Subcutaneous abdominal adipose tissue (tissue), 5 donors: Measurements from ENCODE around the gene DYSF.

Source experiments
- H3K27ac ChIP-seq: one replicate; pipeline ENCODE4 v1.7.0; 2013; ENCODE audit warnings: low read depth, mild to moderate bottlenecking, inconsistent platforms, low read length, moderate library complexity
- H3K27me3 ChIP-seq, 5 donors: one replicate each; pipeline ENCODE4 v1.7.0; 2013; ENCODE audit warnings: low read length in 5 of 5, inconsistent platforms in 1 of 5; ENCODE audit not compliant: control insufficient read depth in 5 of 5, insufficient read depth in 4 of 5
- H3K36me3 ChIP-seq, 5 donors: one replicate each; pipeline ENCODE4 v1.7.0; 2013; ENCODE audit warnings: low read length in 5 of 5; ENCODE audit not compliant: control insufficient read depth in 5 of 5, insufficient read depth in 5 of 5
- H3K4me1 ChIP-seq, 5 donors: one replicate each; pipeline ENCODE4 v1.7.0; 2013; ENCODE audit warnings: low read length in 5 of 5, mild to moderate bottlenecking in 3 of 5, moderate library complexity in 1 of 5; ENCODE audit not compliant: control insufficient read depth in 5 of 5, insufficient read depth in 5 of 5
- H3K4me3 ChIP-seq, 5 donors: one replicate each; pipeline ENCODE4 v1.7.0; 2013; ENCODE audit warnings: low read length in 5 of 5, low read depth in 1 of 5
- H3K9ac ChIP-seq, 5 donors: one replicate each; pipeline ENCODE4 v1.7.0; 2013; ENCODE audit warnings: low read length in 5 of 5, mild to moderate bottlenecking in 4 of 5, moderate library complexity in 3 of 5
- H3K9me3 ChIP-seq, 5 donors: one replicate each; pipeline ENCODE4 v1.7.0; 2013; ENCODE audit warnings: low read length in 5 of 5; ENCODE audit not compliant: control insufficient read depth in 5 of 5
- donor health status: healthy.
- donor health status: healthy.
- donor health status: healthy.
- donor health status: healthy.
- donor health status: healthy.

Gene DYSF

DNA sequence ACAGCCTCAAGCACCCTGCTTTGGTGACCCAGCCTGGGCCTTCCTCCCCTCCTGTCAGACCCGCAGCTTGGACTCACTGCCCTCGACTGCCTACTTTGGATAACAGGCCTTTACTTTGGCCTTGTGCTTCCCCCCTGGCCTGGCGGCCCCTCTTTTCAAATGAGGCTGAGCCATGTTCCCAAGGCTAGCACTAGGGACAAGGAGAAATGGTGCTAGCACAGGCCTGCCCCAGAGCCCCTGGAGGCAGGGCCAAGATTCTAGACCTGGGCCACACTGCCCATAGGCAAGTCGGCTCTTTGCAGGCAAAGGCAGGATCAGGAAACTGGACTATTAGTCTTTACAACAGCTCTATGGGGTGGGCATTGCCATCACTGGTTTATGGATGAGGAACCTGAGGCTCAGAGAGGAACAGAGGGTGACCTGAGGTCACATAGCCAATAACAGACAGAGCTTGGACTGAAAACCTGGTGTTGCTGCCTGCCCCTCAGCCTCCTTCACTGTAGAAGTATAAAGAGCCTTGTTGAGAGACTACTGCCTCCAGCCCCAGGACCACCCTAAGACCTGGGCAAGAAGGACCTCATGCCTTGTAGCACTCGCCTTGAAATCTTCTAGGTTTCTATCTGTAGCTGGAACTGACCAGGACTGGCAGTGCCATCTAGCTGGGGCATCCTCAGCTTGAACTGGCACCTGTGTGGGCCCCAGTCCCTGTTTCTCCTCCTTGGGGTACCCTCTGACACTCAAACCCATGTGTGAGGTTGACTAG lies 266.3 kb downstream of the DYSF start:
- peaks cover 14 to 61% (median 50%) of the 10 kb centered on the region in 5 donors for H3K4me1 ChIP-seq
- H3K9me3 ChIP-seq: peaks cover 0 to 4% (median under 1%) of the 10 kb centered on the region in 5 donors
- H3K27me3 ChIP-seq: no peaks in the 10 kb centered on the region
- H3K27ac ChIP-seq: peak overlapping the region; percentile 37
- peak overlapping the region in 1 of 5 donors; percentile 39 for H3K9ac ChIP-seq
- no peak overlapping the region for H3K4me3 ChIP-seq
- no peaks in the 10 kb centered on the region for H3K36me3 ChIP-seq

DNA sequence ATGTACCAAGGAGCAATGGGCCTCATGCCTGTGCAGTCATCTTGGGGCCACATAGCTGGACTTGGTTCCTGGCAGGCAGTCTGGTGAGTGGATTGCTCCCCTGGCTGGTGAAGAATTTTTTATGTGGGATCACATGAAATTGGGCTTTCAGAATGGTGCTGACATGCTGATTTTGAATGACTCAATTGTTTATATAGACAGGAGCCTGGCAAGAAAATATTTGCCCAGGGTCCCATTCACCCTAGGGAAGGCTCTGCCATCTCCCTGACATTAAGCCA lies 266.9 kb downstream of the DYSF start:
- Histone ChIP-seq H3K4me3 (no peak overlapping the region), H3K4me1 (peaks cover 14 to 61% (median 47%) of the 10 kb centered on the region in 5 donors), H3K27ac (peak overlapping the region; percentile 37)

DNA sequence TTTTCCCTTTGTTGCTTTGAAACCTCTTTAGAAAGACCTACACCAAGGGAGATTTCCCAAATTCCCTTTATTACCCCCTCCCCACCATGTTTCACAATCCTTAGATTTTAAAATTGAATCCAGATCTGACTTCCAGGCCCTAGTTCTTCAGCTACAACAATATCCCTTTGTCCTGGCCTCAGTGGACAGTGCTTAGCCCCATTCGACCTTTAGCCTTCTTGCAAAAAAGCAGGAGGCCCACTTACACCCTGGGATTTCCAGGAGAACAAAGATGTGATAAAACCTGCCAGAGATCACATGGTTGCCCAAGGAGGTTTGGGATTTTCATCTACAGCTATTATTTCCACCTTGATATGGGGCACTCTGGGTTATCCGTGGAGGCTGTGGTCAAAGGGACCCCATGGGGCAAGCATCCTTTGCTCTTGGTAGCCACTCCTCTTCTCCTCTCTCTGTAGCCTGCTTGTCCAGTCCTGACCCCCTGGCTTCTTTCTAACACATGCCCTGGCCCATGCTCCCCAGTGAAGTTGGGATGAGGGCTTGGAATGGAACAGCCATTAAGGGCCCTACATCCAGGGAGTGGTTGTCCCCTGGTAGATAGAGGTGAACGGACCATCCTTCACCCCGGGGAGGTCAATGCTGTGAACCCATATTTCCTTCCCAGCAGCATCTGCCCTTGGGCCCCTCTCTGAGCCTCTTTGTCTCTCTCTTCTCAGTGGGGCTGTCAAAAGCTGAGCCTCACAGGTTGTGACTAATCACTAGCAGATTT lies 267.4 kb downstream of the DYSF start:
- Histone ChIP-seq H3K9ac (no peak overlapping the region), H3K27me3 (no peaks in the 10 kb centered on the region), H3K4me1 (peaks cover 14 to 60% (median 43%) of the 10 kb centered on the region in 5 donors), H3K4me3 (no peak overlapping the region), H3K9me3 (peaks cover 6 to 11% (median 7%) of the 10 kb centered on the region in 5 donors), H3K36me3 (no peaks in the 10 kb centered on the region), H3K27ac (peak overlapping the region; percentile 63)

More for the DNA sequence above, 266.9 kb downstream of the DYSF start:
- Histone ChIP-seq H3K36me3 (no peaks in the 10 kb centered on the region), H3K9ac (peak overlapping the region in 1 of 5 donors; percentile 39), H3K27me3 (no peaks in the 10 kb centered on the region), H3K9me3 (peaks cover 3 to 9% (median 5%) of the 10 kb centered on the region in 5 donors)

DNA sequence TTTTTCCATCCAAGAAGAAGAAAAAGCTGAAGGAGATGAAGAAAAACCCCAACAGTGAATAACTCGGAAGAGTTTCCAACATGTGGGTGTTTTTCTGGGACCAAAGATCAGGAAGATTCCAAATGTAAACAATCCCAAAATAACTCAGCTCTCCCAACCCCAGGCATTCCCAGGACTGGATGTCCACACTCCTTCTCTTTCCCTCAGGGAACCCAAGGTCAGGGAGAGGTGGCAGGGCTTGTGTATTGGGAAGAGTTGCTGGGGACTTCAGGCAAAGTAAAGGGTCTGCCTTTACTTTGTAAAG lies 268.0 kb downstream of the DYSF start:
- H3K4me1 ChIP-seq: peaks cover 12 to 54% (median 38%) of the 10 kb centered on the region in 5 donors
- no peaks in the 10 kb centered on the region for H3K27me3 ChIP-seq
- H3K9me3 ChIP-seq: peaks cover 6 to 13% (median 7%) of the 10 kb centered on the region in 5 donors
- no peak overlapping the region for H3K4me3 ChIP-seq
- H3K36me3 ChIP-seq: no peaks in the 10 kb centered on the region
- peak overlapping the region; percentile 8 for H3K27ac ChIP-seq
- no peak overlapping the region for H3K9ac ChIP-seq

DNA sequence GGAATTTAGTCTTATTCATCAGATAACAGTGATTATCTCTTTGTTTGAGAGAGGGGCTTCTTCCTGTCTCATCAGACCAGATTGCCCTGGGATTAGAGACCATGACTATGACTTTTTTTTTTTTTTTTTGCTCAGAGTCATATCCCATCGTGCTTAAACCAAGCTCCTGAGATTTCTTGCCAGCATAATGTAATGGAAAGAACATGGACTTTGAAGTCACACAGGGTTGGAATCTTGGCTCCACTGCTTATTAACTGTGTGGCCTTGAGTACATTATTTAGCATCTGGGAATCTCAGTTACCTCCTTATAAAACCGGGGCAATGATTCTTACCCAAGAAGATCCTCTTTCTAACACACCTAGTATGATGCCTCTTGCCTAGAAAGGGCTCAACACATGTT lies 268.3 kb downstream of the DYSF start:
- Histone ChIP-seq H3K36me3 (no peaks in the 10 kb centered on the region), H3K4me3 (no peak overlapping the region), H3K9me3 (peaks cover 6 to 15% (median 7%) of the 10 kb centered on the region in 5 donors), H3K27me3 (no peaks in the 10 kb centered on the region), H3K9ac (no peak overlapping the region), H3K27ac (peak overlapping the region; percentile 8), H3K4me1 (peaks cover 8 to 51% (median 34%) of the 10 kb centered on the region in 5 donors)

DNA sequence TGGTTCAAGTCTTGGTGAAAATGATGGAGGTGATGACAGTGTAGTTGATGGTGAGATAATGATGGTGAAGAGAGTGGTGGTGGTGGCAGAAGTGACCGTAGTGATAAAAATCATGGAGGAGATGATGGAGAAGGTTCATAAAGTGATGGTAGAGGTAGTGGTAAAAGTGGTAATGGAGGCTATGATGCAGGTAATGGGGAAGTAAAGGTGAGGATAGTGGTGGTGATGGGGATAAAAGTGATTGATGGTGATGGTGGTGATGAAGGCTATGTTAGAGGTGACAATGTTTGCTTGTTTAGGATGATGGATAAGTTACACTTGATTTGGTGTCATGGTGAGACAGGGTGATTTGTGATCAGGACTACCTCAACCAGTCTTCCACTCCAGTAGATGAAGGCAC lies 268.9 kb downstream of the DYSF start:
- peaks cover 6 to 15% (median 7%) of the 10 kb centered on the region in 5 donors for H3K9me3 ChIP-seq
- H3K27ac ChIP-seq: peak overlapping the region; percentile 8
- no peaks in the 10 kb centered on the region for H3K36me3 ChIP-seq
- peaks cover 4 to 45% (median 28%) of the 10 kb centered on the region in 5 donors for H3K4me1 ChIP-seq
- H3K9ac ChIP-seq: no peak overlapping the region
- H3K4me3 ChIP-seq: no peak overlapping the region
- H3K27me3 ChIP-seq: no peaks in the 10 kb centered on the region

DNA sequence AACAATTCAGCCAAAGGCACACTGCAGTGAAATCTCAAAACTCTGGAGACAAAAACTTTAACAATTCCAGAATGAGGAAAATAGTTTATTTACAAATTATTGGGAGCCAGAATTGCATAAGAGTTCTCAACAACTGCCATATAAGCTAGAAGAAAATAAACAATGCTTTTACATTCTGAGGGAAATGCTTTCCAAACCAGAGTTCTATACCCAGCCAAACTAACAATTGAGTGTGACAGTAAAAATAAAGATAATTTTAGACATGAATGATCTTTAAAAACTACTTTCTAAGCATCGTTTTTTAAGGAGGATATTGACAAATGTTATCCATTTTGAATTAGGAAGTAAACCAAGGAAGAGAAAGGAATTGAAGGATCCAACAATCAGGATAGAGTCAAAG lies 271.4 kb downstream of the DYSF start:
- no peak overlapping the region for H3K4me3 ChIP-seq
- no peak overlapping the region for H3K9ac ChIP-seq
- peaks cover 0 to 21% (median 14%) of the 10 kb centered on the region in 5 donors for H3K4me1 ChIP-seq
- no peaks in the 10 kb centered on the region for H3K36me3 ChIP-seq
- no peaks in the 10 kb centered on the region for H3K27me3 ChIP-seq
- no peak overlapping the region for H3K27ac ChIP-seq
- H3K9me3 ChIP-seq: peaks cover 6 to 15% (median 7%) of the 10 kb centered on the region in 5 donors

DNA sequence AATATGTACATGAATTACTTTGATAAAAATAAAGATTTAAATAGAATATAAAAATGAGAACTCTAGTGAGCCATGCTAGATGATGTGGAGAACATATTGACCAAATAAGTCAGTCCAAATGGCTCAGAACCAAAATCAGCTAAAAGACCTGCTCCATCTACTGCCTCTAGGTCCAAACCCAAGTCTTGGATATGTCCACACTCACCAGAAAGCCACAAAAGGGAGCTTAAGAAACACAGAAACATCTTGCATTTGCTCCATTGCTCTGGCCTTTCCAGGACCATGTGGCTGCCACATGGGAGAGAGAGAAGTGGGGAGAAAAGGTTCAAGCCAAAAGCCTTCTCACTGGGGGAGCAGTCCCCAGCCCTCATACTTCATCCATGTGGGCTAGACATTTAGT lies 272.5 kb downstream of the DYSF start:
- no peak overlapping the region for H3K9ac ChIP-seq
- H3K36me3 ChIP-seq: no peaks in the 10 kb centered on the region
- no peak overlapping the region for H3K4me3 ChIP-seq
- peaks cover 6 to 15% (median 7%) of the 10 kb centered on the region in 5 donors for H3K9me3 ChIP-seq
- no peaks in the 10 kb centered on the region for H3K27me3 ChIP-seq
- H3K4me1 ChIP-seq: peaks cover 0 to 11% (median 3%) of the 10 kb centered on the region in 5 donors
- H3K27ac ChIP-seq: no peak overlapping the region

DNA sequence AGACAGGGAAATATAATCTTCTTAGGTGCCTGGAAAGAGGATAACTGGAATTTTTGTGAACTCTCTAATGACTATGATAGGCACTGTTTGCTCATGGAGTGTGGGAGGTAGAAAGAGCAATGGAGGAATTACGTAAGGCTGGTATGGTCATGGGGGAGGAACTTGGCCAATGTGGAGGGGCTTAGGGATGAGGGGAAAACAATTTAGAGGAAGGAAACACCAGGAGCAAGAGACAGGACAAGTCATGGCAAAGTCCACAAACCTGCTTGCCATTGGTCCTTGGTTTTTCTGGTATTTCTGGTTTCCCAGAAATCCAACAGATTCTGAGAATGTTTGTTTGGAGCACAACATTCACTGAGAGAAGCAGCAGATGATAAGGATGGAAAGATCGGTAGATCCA lies 274.2 kb downstream of the DYSF start:
- Histone ChIP-seq H3K9ac (no peak overlapping the region), H3K27ac (no peak overlapping the region), H3K27me3 (no peaks in the 10 kb centered on the region), H3K4me1 (peaks cover 0 to 2% (median 0%) of the 10 kb centered on the region in 5 donors), H3K4me3 (no peak overlapping the region), H3K36me3 (no peaks in the 10 kb centered on the region), H3K9me3 (peaks cover 6 to 15% (median 7%) of the 10 kb centered on the region in 5 donors)

DNA sequence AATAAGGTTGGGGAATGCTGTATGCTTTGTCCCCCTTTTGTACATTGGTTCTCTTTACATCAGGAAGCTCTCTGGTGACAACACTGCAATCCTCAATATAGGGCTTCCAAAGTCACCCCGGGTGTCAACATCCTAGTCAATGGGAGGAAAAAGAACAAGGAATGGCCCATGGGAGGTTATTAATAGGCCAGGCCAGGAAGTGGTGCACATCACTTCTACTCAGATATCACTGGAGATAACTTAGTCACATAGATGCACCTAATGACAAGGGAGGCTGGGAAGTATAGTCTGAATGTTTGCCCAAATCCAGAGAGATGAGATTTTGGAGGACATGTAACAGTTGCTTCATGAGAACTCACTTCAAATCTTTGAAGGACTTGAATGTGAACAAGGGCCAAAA lies 274.7 kb downstream of the DYSF start:
- Histone ChIP-seq H3K36me3 (no peaks in the 10 kb centered on the region), H3K9me3 (peaks cover 6 to 15% (median 7%) of the 10 kb centered on the region in 5 donors), H3K27me3 (no peaks in the 10 kb centered on the region), H3K9ac (no peak overlapping the region), H3K4me3 (no peak overlapping the region), H3K27ac (no peak overlapping the region), H3K4me1 (peaks cover 0 to 2% (median 0%) of the 10 kb centered on the region in 5 donors)
